Mononuclear cell (primary cell): ENCODE data around the gene FAM78B. TPM values are rescaled to one million over a fixed set of nuclear protein-coding genes. Genes with fewer than 3 reads are reported as not detected.

Experiments used
- H3K27me3 ChIP-seq: 2 replicates; pipeline ENCODE4 v1.6.0; 2011; ENCODE audit warnings: low read length, control low read depth; ENCODE audit not compliant: insufficient read depth
- H3K4me1 ChIP-seq: 2 replicates; pipeline ENCODE4 v1.5.1; 2011; ENCODE audit warnings: mild to moderate bottlenecking, low read length, control low read depth; ENCODE audit not compliant: insufficient read depth
- H3K4me3 ChIP-seq: 2 replicates; pipeline ENCODE4 v1.5.1; 2011; ENCODE audit warnings: mild to moderate bottlenecking, low read length, moderate library complexity
- H3K9me3 ChIP-seq: 2 replicates; pipeline ENCODE4 v1.5.1; 2011; ENCODE audit warnings: low read depth, mild to moderate bottlenecking, control low read depth, low read length
- total RNA-seq: library from RNA; depleted of rRNA; stranded (reverse); fragments of >200 nt; gene quantifications from one replicate; pipeline ENCODE4 v1.2.3, GENCODE V29; 2012

Gene FAM78B
- total RNA-seq: 0.10 TPM

GRCh38 chr1:166166698-166167571 lies at the start of gene FAM78B:
Gene FAM78B (minus strand): TSS chr1:166167001. CDS start chr1:166166248, 753 bp downstream.
- Histone ChIP-seq H3K9me3 (no peaks in the 10 kb centered on the region), H3K4me3 (peak within 1 kb of the TSS; percentile 10), H3K27me3 (peaks cover 66% of the 10 kb centered on the region), H3K4me1 (no peaks in the 10 kb centered on the region)

- Histone ChIP-seq H3K27me3 (no peaks in the 10 kb centered on the region), H3K9me3 (no peaks in the 10 kb centered on the region), H3K4me3 (no peak overlapping the region), H3K4me1 (no peaks in the 10 kb centered on the region)
Measured at GRCh38 chr1:166202546-166202945, 35.7 kb upstream of the FAM78B start.

GRCh38 chr1:166200743-166201142 lies 33.9 kb upstream of the FAM78B start:
- Histone ChIP-seq H3K9me3 (no peaks in the 10 kb centered on the region), H3K27me3 (no peaks in the 10 kb centered on the region), H3K4me1 (no peaks in the 10 kb centered on the region), H3K4me3 (no peak overlapping the region)

GRCh38 chr1:166197597-166197996 lies 30.8 kb upstream of the FAM78B start:
- H3K4me3 ChIP-seq: no peak overlapping the region
- no peaks in the 10 kb centered on the region for H3K9me3 ChIP-seq
- H3K4me1 ChIP-seq: no peaks in the 10 kb centered on the region
- no peaks in the 10 kb centered on the region for H3K27me3 ChIP-seq

- H3K4me1 ChIP-seq: no peaks in the 10 kb centered on the region
- H3K4me3 ChIP-seq: no peak overlapping the region
- H3K27me3 ChIP-seq: no peaks in the 10 kb centered on the region
- H3K9me3 ChIP-seq: no peaks in the 10 kb centered on the region
Measured at GRCh38 chr1:166197141-166197540, 30.3 kb upstream of the FAM78B start.

- Histone ChIP-seq H3K4me1 (no peaks in the 10 kb centered on the region), H3K4me3 (no peak overlapping the region), H3K27me3 (no peaks in the 10 kb centered on the region), H3K9me3 (no peaks in the 10 kb centered on the region)
Measured at GRCh38 chr1:166193057-166193698, 26.4 kb upstream of the FAM78B start.

- Histone ChIP-seq H3K4me1 (no peaks in the 10 kb centered on the region), H3K4me3 (no peak overlapping the region), H3K9me3 (no peaks in the 10 kb centered on the region), H3K27me3 (no peaks in the 10 kb centered on the region)
Measured at GRCh38 chr1:166190400-166190799, 23.6 kb upstream of the FAM78B start.

- Histone ChIP-seq H3K9me3 (no peaks in the 10 kb centered on the region), H3K4me3 (no peak overlapping the region), H3K4me1 (no peaks in the 10 kb centered on the region), H3K27me3 (no peaks in the 10 kb centered on the region)
Measured at GRCh38 chr1:166189126-166189525, 22.3 kb upstream of the FAM78B start.

- Histone ChIP-seq H3K4me1 (no peaks in the 10 kb centered on the region), H3K4me3 (no peak overlapping the region), H3K9me3 (no peaks in the 10 kb centered on the region), H3K27me3 (no peaks in the 10 kb centered on the region)
Measured at GRCh38 chr1:166185526-166185925, 18.7 kb upstream of the FAM78B start.

- Histone ChIP-seq H3K9me3 (no peaks in the 10 kb centered on the region), H3K27me3 (no peaks in the 10 kb centered on the region), H3K4me1 (no peaks in the 10 kb centered on the region), H3K4me3 (no peak overlapping the region)
Measured at GRCh38 chr1:166184897-166185296, 18.1 kb upstream of the FAM78B start.

GRCh38 chr1:166184012-166184411 lies 17.2 kb upstream of the FAM78B start:
- no peaks in the 10 kb centered on the region for H3K27me3 ChIP-seq
- no peaks in the 10 kb centered on the region for H3K9me3 ChIP-seq
- no peaks in the 10 kb centered on the region for H3K4me1 ChIP-seq
- H3K4me3 ChIP-seq: no peak overlapping the region

- H3K4me1 ChIP-seq: no peaks in the 10 kb centered on the region
- no peaks in the 10 kb centered on the region for H3K9me3 ChIP-seq
- no peak overlapping the region for H3K4me3 ChIP-seq
- H3K27me3 ChIP-seq: no peaks in the 10 kb centered on the region
Measured at GRCh38 chr1:166182281-166182680, 15.5 kb upstream of the FAM78B start.

GRCh38 chr1:166176416-166176815 lies 9.6 kb upstream of the FAM78B start:
- no peaks in the 10 kb centered on the region for H3K27me3 ChIP-seq
- H3K4me3 ChIP-seq: no peak overlapping the region
- no peaks in the 10 kb centered on the region for H3K9me3 ChIP-seq
- no peaks in the 10 kb centered on the region for H3K4me1 ChIP-seq

- no peak overlapping the region for H3K4me3 ChIP-seq
- H3K4me1 ChIP-seq: no peaks in the 10 kb centered on the region
- no peaks in the 10 kb centered on the region for H3K9me3 ChIP-seq
- peaks cover 3% of the 10 kb centered on the region for H3K27me3 ChIP-seq
Measured at GRCh38 chr1:166175032-166175431, 8.2 kb upstream of the FAM78B start.

- Histone ChIP-seq H3K9me3 (no peaks in the 10 kb centered on the region), H3K4me3 (no peak overlapping the region), H3K27me3 (peaks cover 8% of the 10 kb centered on the region), H3K4me1 (no peaks in the 10 kb centered on the region)
Measured at GRCh38 chr1:166174108-166174507, 7.3 kb upstream of the FAM78B start.

- Histone ChIP-seq H3K9me3 (no peaks in the 10 kb centered on the region), H3K4me1 (no peaks in the 10 kb centered on the region), H3K4me3 (no peak overlapping the region), H3K27me3 (peaks cover 28% of the 10 kb centered on the region)
Measured at GRCh38 chr1:166172106-166172505, 5.3 kb upstream of the FAM78B start.
